ENCODE measurements around the gene CHORDC1. TPM values are rescaled to one million over a fixed set of nuclear protein-coding genes. Genes with fewer than 3 reads are reported as not detected.
"Not testable (repeated sequence)": the region's sequence is repeated elsewhere in the genome, so short reads cannot be mapped to it uniquely, and the experiment has no call there.

Gene CHORDC1
- total RNA-seq, 2 donors from 2014 or later = 17.3 to 18.4 TPM

DNA sequence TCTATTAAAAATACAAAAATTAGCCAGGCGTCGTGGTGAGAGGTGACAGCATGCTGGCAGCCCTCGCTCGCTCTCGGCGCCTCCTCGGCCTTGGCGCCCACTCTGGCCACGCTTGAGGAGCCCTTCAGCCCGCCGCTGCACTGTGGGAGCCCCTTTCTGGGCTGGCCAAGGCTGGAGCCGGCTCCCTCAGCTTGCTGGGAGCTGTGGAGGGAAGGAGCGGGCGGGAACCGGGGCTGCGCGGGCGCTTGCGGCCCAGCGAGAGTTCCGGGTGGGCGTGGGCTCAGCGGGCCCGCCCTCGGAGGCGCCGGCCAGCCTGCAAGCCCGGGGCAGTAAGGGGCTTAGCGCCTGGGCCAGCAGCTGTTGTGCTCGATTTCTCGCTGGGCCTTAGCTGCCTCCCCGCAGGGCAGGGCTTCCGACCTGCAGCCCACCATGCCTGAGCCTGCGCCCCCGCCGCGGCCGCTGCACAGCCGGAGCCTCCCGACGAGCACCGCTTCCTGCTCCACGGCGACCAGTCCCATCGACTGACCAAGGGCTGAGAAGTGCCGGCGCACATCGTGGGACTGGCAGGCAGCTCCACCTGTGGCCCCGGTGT lies 55.8 kb downstream of the CHORDC1 start:
- DNase-seq; intact Hi-C loops (cut with DNase I, micrococcal nuclease); ATAC-seq: not testable (repeated sequence)

Other genes with a start within 250 kb of the CHORDC1 start
- not detected for gene TRIM49C, start 191.9 kb downstream of the CHORDC1 start, total RNA-seq
- gene UBTFL1, start 137.1 kb downstream of the CHORDC1 start, total RNA-seq = not detected
- under 1 TPM; 0.15 to 0.89 TPM for gene NAALAD2, start 88.4 kb downstream of the CHORDC1 start, total RNA-seq

Data from left colon (tissue), 2 donors.